Spleen (tissue), 7 donors: Measurements from ENCODE around the gene DISP2.

Source experiments
- POLR2AphosphoS5 ChIP-seq, 3 donors: sonication (generic); formaldehyde crosslinking; IDR thresholded peaks; one replicate each; pipeline ENCODE4 v1.5.1; 2017; ENCODE audit warnings: antibody characterized with exemption in 3 of 3
- TF ChIP-seq, protein P1 (sequence below), 11 experiments: fragments of 200-600 bp in 7 of 11; fragments of 450-650 bp in 4 of 11; sonication (generic) in 4 of 11; IDR thresholded peaks in 8 of 11; conservative IDR thresholded peaks in 3 of 11; 1 replicate in 7 of 11; 2 replicates in 4 of 11; pipeline versions ENCODE4 v1.4.0 to v1.8.0; 2016 to 2021; ENCODE audit warnings: antibody characterized with exemption in 11 of 11, inconsistent platforms in 4 of 11, mild to moderate bottlenecking in 1 of 11
- donor health status: DM: no; HTN: no; CAD: no; lungs with moderate emphysema.
- donor health status: DM: no; HTN: no; CAD: no.
- donor health status: DM: no; HTN: no; CAD: no.

DNA sequence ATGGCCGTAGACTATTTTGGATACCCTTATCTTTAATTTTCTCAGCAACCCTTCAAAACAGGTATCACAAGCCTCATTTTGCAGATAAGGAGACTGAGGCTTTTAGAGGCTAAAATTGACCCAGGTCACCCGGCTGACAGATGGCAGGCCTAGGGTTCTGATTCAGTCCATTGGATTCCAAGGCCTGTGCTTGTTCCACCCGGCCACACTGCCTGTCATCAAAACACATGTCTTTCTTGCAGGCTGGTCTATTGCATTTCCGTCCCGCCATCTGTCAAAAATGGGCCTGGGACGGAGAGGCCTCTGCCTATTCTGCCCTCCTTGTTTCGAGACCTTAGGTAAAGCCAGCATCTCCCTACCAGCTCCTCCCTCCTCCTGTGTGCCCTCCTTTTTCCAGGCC is 26.4 kb upstream of the DISP2 start:
- TF ChIP-seq POLR2AphosphoS5 (IDR thresholded peaks at IDR 0.05): no peak
- TF ChIP-seq, protein P1, sequence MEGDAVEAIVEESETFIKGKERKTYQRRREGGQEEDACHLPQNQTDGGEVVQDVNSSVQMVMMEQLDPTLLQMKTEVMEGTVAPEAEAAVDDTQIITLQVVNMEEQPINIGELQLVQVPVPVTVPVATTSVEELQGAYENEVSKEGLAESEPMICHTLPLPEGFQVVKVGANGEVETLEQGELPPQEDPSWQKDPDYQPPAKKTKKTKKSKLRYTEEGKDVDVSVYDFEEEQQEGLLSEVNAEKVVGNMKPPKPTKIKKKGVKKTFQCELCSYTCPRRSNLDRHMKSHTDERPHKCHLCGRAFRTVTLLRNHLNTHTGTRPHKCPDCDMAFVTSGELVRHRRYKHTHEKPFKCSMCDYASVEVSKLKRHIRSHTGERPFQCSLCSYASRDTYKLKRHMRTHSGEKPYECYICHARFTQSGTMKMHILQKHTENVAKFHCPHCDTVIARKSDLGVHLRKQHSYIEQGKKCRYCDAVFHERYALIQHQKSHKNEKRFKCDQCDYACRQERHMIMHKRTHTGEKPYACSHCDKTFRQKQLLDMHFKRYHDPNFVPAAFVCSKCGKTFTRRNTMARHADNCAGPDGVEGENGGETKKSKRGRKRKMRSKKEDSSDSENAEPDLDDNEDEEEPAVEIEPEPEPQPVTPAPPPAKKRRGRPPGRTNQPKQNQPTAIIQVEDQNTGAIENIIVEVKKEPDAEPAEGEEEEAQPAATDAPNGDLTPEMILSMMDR (IDR thresholded peaks at IDR 0.05 in 8 of 11, conservative IDR thresholded peaks at IDR 0.05 in 3 of 11): no peak
